ENCODE results near the gene RUFY3. TPM values are rescaled to one million over a fixed set of nuclear protein-coding genes. Genes with fewer than 3 reads are reported as not detected.
"Not testable (repeated sequence)": the region's sequence is repeated elsewhere in the genome, so short reads cannot be mapped to it uniquely, and the experiment has no call there.

The RUFY3 gene
- polyA plus RNA-seq, 3 donors: 11.1 to 37.3 (median 12.5) TPM

DNA sequence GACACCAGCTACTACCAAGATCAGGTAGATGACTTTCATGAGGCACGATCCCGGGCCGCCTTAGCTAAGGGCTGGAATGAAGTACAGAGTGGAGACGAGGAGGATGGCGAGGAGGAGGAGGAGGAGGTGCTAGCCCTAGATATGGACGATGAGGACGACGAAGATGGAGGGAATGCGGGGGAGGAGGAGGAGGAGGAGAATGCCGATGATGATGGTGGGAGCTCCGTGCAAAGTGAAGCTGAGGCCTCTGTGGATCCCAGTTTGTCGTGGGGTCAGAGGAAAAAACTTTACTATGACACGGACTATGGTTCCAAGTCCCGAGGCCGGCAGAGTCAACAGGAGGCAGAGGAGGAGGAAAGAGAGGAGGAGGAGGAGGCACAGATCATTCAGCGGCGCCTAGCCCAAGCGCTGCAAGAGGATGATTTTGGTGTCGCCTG, 33.0 kb upstream of the RUFY3 start:
- WGBS (ENCODE audit: insufficient coverage): 5% methylated on average over 18 of the region's 19 CpGs
- peak overlapping the region; percentile 93 to 95 for H3K27ac ChIP-seq (ENCODE audit: low read depth in 1 of 2, low read length in 2 of 2)
- H3K9me3 Mint-ChIP-seq: no peaks in the 10 kb centered on the region

GRCh38 chr4:70691661-70692060, 30.1 kb upstream of the RUFY3 start:
- Histone ChIP-seq H3K27ac (ENCODE audit: low read depth in 1 of 2, low read length in 2 of 2) (peak overlapping the region; percentile 55 to 84), H3K27me3 (ENCODE audit: control insufficient read depth in 2 of 2, insufficient read depth in 2 of 2, low read length in 2 of 2) (no peaks in the 10 kb centered on the region), H3K79me2 (ENCODE audit: insufficient read depth, low read length) (peaks cover 53% of the 10 kb centered on the region), H3K9me3 (replicated peaks in 1 of 2; ENCODE audit: control insufficient read depth in 1 of 2, insufficient read depth in 1 of 2, low read length in 2 of 2) (no peaks in the 10 kb centered on the region), H3K4me2 (replicated peaks; ENCODE audit: extremely low read depth, low read length, poor library complexity, severe bottlenecking) (peak overlapping the region; percentile 68), H3K4me3 (replicated peaks in 1 of 3; ENCODE audit: low read depth in 2 of 3, low read length in 3 of 3) (peak overlapping the region in 1 of 3 experiments; percentile 58), H3K36me3 (replicated peaks in 1 of 2; ENCODE audit: control insufficient read depth in 1 of 2, insufficient read depth in 2 of 2, low read length in 2 of 2) (peaks cover 0 to 2% of the 10 kb centered on the region in 2 donors), H3K9ac (ENCODE audit: insufficient read depth, low read length, poor library complexity, severe bottlenecking) (peak overlapping the region; percentile 4), H2AFZ (ENCODE audit: insufficient read depth, low read depth, low read length, poor library complexity, severe bottlenecking) (no peak overlapping the region), H4K20me1 (ENCODE audit: insufficient read depth, low read length) (peaks cover 11% of the 10 kb centered on the region), H3K4me1 (ENCODE audit: control insufficient read depth in 1 of 2, insufficient read depth in 2 of 2, low read length in 2 of 2) (peaks cover 42 to 54% of the 10 kb centered on the region in 2 donors)
- TF ChIP-seq, protein P1, sequence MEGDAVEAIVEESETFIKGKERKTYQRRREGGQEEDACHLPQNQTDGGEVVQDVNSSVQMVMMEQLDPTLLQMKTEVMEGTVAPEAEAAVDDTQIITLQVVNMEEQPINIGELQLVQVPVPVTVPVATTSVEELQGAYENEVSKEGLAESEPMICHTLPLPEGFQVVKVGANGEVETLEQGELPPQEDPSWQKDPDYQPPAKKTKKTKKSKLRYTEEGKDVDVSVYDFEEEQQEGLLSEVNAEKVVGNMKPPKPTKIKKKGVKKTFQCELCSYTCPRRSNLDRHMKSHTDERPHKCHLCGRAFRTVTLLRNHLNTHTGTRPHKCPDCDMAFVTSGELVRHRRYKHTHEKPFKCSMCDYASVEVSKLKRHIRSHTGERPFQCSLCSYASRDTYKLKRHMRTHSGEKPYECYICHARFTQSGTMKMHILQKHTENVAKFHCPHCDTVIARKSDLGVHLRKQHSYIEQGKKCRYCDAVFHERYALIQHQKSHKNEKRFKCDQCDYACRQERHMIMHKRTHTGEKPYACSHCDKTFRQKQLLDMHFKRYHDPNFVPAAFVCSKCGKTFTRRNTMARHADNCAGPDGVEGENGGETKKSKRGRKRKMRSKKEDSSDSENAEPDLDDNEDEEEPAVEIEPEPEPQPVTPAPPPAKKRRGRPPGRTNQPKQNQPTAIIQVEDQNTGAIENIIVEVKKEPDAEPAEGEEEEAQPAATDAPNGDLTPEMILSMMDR (IDR thresholded peaks at IDR 0.05): no peak
- peaks cover 5 to 17% of the 10 kb centered on the region in 2 donors for H3K36me3 Mint-ChIP-seq
- WGBS (ENCODE audit: insufficient coverage): no CpG with 5 or more reads among the region's 1 CpG
- peaks cover 0 to 3% (median 0%) of the 10 kb centered on the region in 3 donors for H3K27me3 Mint-ChIP-seq (ENCODE audit: low read depth in 3 of 3)
- peak; percentile 50 to 75 (median 69) for DNase-seq
- peak overlapping the region in 1 of 2 donors; percentile 72 for H3K4me3 Mint-ChIP-seq
- H3K27ac Mint-ChIP-seq: peak overlapping the region; percentile 77 to 89 (median 82)
- intact Hi-C loops (cut with micrococcal nuclease): no loop called here
- peaks cover 38% of the 10 kb centered on the region for H3K4me1 Mint-ChIP-seq
- no peaks in the 10 kb centered on the region for H3K9me3 Mint-ChIP-seq

More for the DNA sequence above, 33.0 kb upstream of the RUFY3 start:
- TF ChIP-seq, protein P1 (IDR thresholded peaks at IDR 0.05): no peak
- peaks cover 51% of the 10 kb centered on the region for H3K79me2 ChIP-seq (ENCODE audit: insufficient read depth, low read length)
- H3K4me1 ChIP-seq (ENCODE audit: control insufficient read depth in 1 of 2, insufficient read depth in 2 of 2, low read length in 2 of 2): peaks cover 42 to 54% of the 10 kb centered on the region in 2 donors
- peak overlapping the region; percentile 95 to 98 for H3K4me3 Mint-ChIP-seq
- H3K9ac ChIP-seq (ENCODE audit: insufficient read depth, low read length, poor library complexity, severe bottlenecking): peak overlapping the region; percentile 85
- peak overlapping the region; percentile 68 to 95 (median 93) for H3K4me3 ChIP-seq (replicated peaks in 1 of 3; ENCODE audit: low read depth in 2 of 3, low read length in 3 of 3)
- intact Hi-C loops (cut with micrococcal nuclease): loop anchor here (2.0 to 10.0 kb wide), 3 partner anchors 16 to 156 kb away; partner anchors contain the start of gene GRSF1 (in 1 of the 2)
- H2AFZ ChIP-seq (ENCODE audit: insufficient read depth, low read depth, low read length, poor library complexity, severe bottlenecking): peak overlapping the region; percentile 99
- H3K27ac Mint-ChIP-seq: peak overlapping the region; percentile 89 to 99 (median 98)
- peaks cover 2 to 17% of the 10 kb centered on the region in 2 donors for H3K36me3 Mint-ChIP-seq
- no peaks in the 10 kb centered on the region for H3K36me3 ChIP-seq (replicated peaks in 1 of 2; ENCODE audit: control insufficient read depth in 1 of 2, insufficient read depth in 2 of 2, low read length in 2 of 2)
- H3K27me3 Mint-ChIP-seq (ENCODE audit: low read depth in 3 of 3): peaks cover 0 to 3% (median 2%) of the 10 kb centered on the region in 3 donors
- no peak for DNase-seq
- peaks cover 11% of the 10 kb centered on the region for H4K20me1 ChIP-seq (ENCODE audit: insufficient read depth, low read length)
- peak overlapping the region; percentile 83 for H3K4me2 ChIP-seq (replicated peaks; ENCODE audit: extremely low read depth, low read length, poor library complexity, severe bottlenecking)
- H3K27me3 ChIP-seq (ENCODE audit: control insufficient read depth in 2 of 2, insufficient read depth in 2 of 2, low read length in 2 of 2): no peaks in the 10 kb centered on the region
- no peaks in the 10 kb centered on the region for H3K9me3 ChIP-seq (replicated peaks in 1 of 2; ENCODE audit: control insufficient read depth in 1 of 2, insufficient read depth in 1 of 2, low read length in 2 of 2)
- peaks cover 38% of the 10 kb centered on the region for H3K4me1 Mint-ChIP-seq

GRCh38 chr4:70694633-70695032, 27.1 kb upstream of the RUFY3 start:
- H2AFZ ChIP-seq (ENCODE audit: insufficient read depth, low read depth, low read length, poor library complexity, severe bottlenecking); DNase-seq; H3K27me3 ChIP-seq (ENCODE audit: control insufficient read depth in 2 of 2, insufficient read depth in 2 of 2, low read length in 2 of 2); H3K4me3 ChIP-seq (replicated peaks in 1 of 3; ENCODE audit: low read depth in 2 of 3, low read length in 3 of 3); H4K20me1 ChIP-seq (ENCODE audit: insufficient read depth, low read length); H3K9me3 ChIP-seq (replicated peaks in 1 of 2; ENCODE audit: control insufficient read depth in 1 of 2, insufficient read depth in 1 of 2, low read length in 2 of 2); H3K4me3 Mint-ChIP-seq; H3K9me3 Mint-ChIP-seq; H3K4me2 ChIP-seq (replicated peaks; ENCODE audit: extremely low read depth, low read length, poor library complexity, severe bottlenecking); H3K27me3 Mint-ChIP-seq (ENCODE audit: low read depth in 3 of 3); H3K36me3 ChIP-seq (replicated peaks in 1 of 2; ENCODE audit: control insufficient read depth in 1 of 2, insufficient read depth in 2 of 2, low read length in 2 of 2); H3K27ac Mint-ChIP-seq; intact Hi-C loops (cut with micrococcal nuclease); H3K27ac ChIP-seq (ENCODE audit: low read depth in 1 of 2, low read length in 2 of 2); H3K9ac ChIP-seq (ENCODE audit: insufficient read depth, low read length, poor library complexity, severe bottlenecking): not testable (repeated sequence)
- Histone ChIP-seq H3K4me1 (ENCODE audit: control insufficient read depth in 1 of 2, insufficient read depth in 2 of 2, low read length in 2 of 2) (peaks cover 28 to 31% of the 10 kb centered on the region in 2 donors), H3K79me2 (ENCODE audit: insufficient read depth, low read length) (peaks cover 33% of the 10 kb centered on the region)
- H3K4me1 Mint-ChIP-seq: peaks cover 22% of the 10 kb centered on the region
- no CpG with 5 or more reads among the region's 7 CpGs for WGBS (ENCODE audit: insufficient coverage)
- H3K36me3 Mint-ChIP-seq: peaks cover 5 to 16% of the 10 kb centered on the region in 2 donors

Measured in CD14-positive monocyte (primary cell).